GM19099 (cell line): ENCODE measurements around the gene ULK4.

Source experiments
- POLR2A ChIP-seq: IDR thresholded peaks from 3 replicates; pipeline ENCODE4 v1.6.1; 2011; ENCODE audit warnings: low read depth; ENCODE audit not compliant: insufficient read length; ENCODE audit errors: extremely low read depth

Gene ULK4

DNA sequence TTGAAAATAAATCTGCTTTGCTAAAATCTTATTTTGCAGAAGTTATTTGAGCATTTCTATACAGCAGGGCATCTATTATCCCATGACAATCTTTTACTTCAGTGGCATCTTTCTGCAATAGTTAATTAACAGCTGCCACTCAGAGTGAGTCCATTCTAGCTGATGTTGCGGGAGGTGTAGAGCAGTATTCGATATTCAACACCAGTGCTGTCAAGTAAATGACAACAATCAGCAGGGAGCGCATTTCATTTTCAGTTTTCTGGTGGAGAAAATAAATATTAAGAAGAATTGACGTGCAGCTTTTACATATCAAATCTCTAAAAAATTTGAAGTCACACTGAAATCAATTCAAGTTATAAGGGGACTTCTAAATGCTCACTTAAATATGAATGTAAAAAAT lies 476.4 kb downstream of the ULK4 start:
- no peak for TF ChIP-seq POLR2A

DNA sequence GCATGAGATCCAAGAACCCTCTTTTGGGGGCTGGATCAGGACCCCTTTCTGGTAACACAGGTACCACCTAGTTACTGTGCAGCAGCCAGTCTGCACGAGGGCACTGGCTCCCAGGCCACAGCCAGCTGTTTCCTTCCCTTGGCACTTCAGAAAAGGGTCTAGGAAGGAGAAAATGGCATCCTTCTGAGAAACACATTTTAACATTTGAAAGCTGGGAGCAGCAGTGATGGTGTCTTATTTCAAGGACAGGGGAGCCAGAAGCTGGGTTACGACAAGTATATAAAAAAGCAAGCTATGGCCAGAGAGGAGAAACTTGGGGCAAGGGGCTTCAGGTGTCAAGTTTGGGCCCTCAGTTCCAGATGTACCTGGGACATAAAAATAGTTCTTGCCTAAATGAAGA lies 479.8 kb downstream of the ULK4 start:
- no peak for TF ChIP-seq POLR2A

DNA sequence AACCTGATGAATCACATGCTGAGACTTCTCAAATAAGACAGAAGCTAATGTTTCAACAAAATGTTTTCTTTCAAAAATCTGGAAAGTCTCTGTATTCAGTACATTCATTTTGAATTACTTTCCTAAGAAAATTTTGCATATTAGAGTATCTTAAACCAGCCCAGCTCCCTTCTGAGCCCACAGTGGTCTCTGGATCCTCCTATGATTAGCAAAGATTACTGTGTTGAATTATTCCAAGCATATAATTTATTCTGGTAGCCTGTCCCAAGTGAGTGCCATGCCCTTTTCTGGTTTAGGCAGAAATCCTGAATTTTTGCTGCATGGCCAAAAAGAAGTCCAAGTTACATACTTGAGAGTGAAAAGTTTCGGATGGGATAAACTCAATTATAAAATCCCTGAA lies 483.6 kb downstream of the ULK4 start:
- TF ChIP-seq POLR2A = no peak

DNA sequence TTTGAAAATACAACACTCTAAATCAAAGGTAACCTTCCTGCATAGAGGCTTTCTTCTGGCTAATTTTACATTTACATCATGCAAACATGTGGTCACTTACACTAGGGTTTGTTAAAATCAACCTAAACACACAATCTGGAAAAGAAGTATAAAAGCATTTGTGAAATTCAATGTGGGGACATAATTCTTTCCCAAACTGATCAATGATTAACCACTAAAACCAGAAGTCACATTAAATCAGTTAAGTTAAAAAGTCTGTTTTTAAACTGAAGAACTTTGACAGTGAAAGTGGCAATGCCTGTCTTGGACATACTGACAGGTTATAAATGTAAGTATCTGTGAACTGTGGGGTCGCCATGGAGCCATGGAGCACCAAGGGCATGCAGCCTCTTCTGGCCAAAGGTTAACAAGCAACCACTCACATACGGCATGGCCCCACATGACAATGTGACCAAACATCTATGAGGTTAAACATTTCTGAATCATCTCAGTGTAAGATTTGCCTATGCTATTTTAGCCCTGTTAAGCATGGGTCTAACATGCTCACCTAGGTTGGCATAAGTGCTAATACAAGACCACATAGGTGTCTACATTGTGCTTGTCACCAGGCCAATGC lies 484.4 kb downstream of the ULK4 start:
- TF ChIP-seq POLR2A = no peak

DNA sequence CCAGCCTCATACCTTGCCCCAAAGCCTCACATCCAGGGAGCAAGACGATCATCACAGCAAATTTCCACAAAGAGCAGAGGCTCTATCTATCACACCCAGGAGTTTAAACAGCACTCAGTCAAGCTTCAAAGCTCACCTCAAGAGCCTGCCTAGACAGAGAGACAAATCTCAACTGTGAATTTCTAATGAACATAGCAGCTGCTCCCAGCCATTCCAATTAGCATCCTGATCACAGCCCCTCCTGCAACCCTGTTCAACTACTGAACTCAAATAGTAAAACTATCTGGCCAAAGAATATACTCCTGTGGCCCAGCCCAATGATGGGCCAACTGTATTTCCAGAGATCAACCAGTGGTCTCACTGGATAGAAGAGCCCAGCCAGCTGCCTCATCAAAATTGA lies 492.8 kb downstream of the ULK4 start:
- no peak for TF ChIP-seq POLR2A

DNA sequence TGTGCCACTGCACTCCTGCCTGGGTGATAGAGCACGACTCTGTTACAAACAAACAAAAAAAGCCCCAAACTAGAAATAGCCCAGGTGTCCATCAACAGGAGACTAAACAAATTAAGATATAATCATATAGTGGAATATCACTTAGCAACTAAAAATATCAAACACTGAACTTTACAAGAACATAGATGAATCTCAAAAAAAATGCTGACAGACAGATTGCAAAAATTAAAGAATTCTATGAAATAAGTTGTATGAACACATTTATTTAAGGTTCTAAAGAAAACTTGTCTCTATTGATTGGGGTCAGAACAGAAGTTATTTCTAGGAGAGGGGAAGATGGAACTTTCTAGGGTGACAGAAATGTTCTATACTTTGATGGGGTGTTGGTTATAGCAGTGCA lies 494.4 kb downstream of the ULK4 start:
- TF ChIP-seq POLR2A = no peak

DNA sequence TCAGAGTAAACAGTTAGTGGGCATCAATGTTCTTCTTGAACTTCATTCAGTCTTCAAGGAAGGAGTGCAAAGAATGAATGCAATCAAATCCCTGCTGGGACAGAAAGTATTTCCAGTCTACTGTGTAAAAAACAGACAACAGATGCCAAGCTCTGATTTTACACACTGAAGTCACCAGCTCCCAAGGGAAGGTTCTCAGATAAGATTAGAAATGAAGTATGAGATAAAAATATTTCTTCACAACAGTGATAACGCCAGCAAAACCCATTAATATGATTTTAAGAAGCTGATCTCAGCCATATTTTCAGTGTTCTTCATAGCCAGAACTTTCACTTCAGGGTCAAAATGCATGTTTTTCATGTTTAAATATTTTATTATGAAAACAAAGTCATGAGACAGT lies 497.0 kb downstream of the ULK4 start:
- TF ChIP-seq POLR2A = no peak

DNA sequence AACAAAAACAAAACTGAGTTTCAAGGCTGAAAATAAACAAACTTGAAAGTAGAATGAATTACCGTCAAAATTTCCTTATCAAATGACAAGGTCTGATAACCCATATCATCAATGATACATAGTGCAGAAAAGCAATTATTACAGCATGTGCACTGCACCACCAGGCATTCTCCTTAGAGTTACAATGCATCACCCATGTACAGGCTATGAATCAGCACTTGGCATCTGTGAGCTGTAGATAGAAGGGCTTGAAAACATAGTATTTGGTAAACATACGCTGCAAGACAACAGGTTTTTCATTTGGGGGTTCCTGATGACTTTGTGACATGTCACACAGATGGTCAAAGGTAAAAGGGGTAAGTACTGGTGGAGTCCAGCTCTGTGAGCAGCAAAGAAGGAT lies 497.5 kb downstream of the ULK4 start:
- no peak for TF ChIP-seq POLR2A

DNA sequence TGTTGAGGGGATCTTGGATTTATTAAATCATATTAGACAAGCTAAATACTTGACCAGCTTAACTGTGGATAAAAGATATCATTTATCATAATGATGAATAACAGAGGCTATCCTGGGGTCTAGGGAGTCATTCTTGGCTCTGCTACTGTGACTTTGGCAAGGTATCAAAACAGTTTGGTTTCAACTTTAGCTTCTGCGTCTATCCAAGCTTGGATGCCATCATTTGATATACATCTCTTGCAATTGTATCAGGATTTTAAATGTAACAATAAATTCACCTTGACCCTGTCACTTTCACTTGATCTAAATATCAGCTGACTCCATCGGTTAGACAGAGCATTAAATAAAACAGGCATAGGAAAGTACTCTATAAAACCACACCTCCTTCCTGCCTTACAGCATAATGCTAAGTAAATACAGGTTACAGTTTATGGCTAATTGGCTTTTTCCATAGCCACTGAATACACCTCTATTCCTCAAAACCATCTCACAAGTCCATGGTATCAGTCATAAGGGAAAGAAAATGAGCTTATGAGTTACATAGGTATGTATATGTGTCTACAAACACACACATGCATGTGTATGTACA lies 499.7 kb downstream of the ULK4 start:
- no peak for TF ChIP-seq POLR2A

DNA sequence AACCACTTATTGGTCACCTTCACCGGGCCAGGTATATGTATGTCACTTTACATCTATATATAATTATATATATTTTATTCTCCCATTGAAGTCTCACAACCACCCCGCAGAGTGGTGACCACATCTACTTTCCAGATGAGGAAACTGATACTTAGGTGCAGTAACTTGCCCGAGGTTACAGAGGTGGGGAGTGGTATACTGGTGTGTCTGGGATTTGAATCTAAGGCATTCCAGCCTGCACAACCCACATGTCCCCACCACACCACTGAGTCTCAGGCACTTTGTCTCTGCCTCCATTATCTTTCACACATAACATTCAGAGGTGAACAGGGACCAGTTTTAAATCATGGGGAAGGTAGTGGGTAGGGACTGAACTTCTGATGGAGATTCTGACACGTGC lies 501.2 kb downstream of the ULK4 start:
- no peak for TF ChIP-seq POLR2A

DNA sequence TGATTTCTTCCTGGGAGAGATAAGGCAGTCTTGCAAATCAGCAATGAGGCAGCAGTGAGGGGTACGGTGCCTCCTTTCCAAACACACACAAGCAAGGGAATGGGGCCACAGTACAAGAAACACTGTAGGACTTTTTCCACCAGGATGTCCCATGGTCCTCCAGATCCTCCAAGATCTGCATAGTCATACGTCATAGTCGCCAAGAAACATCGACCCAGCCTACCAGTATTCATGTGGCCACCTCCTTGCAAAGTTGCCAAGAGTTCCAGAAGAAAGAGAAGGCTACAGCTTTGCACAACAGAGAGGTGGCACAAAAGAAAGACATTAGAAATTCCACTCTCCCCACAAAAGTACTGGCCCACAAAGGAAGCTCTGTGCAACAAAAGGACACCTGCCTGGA lies 504.7 kb downstream of the ULK4 start:
- no peak for TF ChIP-seq POLR2A

DNA sequence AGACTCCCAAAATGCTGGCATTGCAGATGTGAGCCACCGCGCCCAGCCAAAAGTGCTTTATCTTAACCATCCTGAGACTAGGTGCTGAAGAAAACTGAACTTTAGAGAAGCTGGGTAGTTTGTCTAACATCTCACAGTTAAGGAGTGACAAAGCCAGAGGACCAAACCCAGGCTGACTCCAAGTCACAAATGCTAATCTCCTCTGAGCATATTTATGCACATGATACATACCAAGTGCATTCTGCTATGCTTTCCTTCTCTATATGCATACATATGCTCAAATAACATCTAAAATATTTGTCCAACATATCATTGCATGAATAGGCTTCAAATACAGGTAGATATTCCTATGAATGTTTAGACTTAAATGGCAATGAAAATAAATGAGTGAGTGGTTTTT lies 505.7 kb downstream of the ULK4 start:
- TF ChIP-seq POLR2A = no peak

DNA sequence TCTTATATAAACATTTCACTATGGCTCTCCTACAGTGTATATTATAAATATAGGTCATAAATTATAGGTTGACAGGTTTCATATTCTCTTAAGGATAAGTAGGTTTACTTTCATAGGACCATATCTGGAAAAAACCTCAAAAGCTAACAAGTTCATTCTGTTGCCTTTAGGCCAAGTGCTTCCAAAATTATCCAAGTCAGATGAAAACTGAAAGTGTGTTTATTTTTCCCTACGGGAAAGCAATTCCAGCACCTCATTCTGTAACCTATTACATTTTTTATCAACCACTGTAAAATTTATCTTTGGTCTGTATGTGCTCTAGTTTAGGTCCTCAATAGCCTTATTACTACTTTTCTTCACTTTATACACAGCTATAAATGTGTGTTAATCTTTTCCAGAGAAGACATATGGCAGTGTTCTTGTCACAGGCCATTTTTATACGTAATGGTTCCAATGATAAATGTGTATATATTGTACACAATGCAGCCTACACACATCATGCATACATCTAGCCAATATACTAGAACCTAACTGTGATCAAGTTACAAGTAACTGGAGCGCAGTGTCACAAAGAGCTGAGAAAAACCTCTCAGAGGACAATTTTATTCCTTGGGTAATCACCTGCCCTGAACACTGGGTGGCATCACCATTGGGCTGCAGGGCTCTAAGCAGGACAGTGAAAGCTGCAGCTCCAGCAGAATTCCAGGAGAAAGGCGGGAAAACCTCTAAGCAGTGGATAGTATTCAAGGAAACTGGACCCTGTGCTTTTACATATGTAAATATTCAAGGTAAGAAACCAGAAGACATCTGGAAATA lies 511.3 kb downstream of the ULK4 start:
- no peak for TF ChIP-seq POLR2A

DNA sequence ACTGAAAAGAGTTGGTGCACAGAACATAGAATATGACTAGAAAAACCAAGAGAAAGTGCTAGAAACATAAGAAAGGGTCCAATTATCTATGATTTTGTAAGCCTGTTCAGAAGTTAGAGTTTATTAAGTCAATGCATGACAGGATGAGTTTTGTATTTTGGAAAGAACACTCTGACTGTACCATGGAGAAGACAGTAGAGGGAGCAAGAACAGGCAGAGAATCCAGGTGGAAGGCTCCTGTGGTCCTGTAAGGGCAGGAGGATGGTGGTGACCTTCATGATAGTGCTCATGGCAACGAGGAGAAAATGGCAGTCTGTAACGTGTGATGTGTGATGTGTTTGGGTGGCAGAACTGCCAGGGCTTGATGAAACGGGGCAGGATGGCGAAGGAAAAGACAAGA lies 513.5 kb downstream of the ULK4 start:
- TF ChIP-seq POLR2A = no peak

DNA sequence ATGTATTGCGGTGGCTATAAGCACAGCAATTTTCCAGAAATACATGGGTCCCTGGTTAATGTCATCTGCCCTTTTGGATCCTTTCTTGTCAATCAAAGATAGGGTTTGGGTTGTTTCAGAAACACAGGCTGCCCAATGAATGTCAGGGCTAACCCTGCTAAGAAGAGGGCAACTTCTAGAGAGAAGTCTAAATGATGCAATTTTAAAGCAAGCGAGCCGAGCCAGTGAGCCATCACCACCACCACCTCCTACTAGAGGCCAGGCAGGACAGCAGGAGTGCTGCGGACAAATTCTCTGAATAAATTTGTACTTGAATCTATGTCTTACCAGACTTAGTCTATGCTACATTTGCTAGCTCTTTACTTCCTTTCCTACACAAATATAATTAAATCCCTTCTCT lies 514.2 kb downstream of the ULK4 start:
- no peak for TF ChIP-seq POLR2A

DNA sequence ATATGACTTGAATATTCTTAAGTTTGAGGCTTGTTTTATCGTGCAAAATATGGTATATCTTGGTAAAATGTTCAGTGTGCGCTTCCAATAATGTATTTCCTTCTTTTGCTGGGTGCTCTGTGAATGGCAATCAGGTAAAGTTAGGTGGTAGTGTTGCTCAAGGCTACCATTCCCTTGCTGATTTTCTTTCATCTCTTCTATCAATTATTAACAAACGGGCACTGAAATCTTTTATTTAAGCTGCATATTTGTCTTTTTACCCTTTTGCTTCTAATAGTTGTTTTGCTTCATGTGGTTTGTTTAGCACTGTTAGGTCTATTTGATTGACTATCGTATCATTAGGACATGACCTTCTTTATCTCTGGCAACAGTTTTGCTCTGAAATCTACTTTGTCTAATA lies 520.3 kb downstream of the ULK4 start:
- TF ChIP-seq POLR2A = no peak
